Activated T-cell treated with anti-CD3 and anti-CD28 coated beads, Interleukin-2, amount 50 U/mL, for 24 hours (primary cell): ENCODE results near the gene BSX.
A peak's percentile ranks its signal among the peaks of the same experiment; 100 is the strongest.

Experiments used
- DNase-seq: peaks from one replicate; pipeline ENCODE4 v3.0.0-alpha.2; 2020
- H3K27ac Mint-ChIP-seq: 2 replicates; pipeline ENCODE4 v1.8.0; 2020; ENCODE audit warnings: mild to moderate bottlenecking, mixed read lengths
- H3K27me3 Mint-ChIP-seq: 2 replicates; pipeline ENCODE4 v1.8.0; 2020; ENCODE audit warnings: mixed read lengths
- H3K36me3 Mint-ChIP-seq: 2 replicates; pipeline ENCODE4 v1.8.0; 2020; ENCODE audit warnings: low read depth, mixed read lengths
- H3K4me1 Mint-ChIP-seq: 2 replicates; pipeline ENCODE4 v1.8.0; 2020; ENCODE audit warnings: low read depth, mixed read lengths
- H3K4me3 Mint-ChIP-seq: 2 replicates; pipeline ENCODE4 v1.8.0; 2020; ENCODE audit warnings: mild to moderate bottlenecking, moderate library complexity, mixed read lengths
- H3K9me3 Mint-ChIP-seq: 2 replicates; pipeline ENCODE4 v1.8.0; 2020; ENCODE audit warnings: mixed read lengths

BSX gene

GRCh38 chr11:122981388-122982264 lies at the start of gene BSX:
Gene BSX, minus strand, starts transcription at chr11:122981834. Its CDS starts 163 bp downstream, at chr11:122981671.
- H3K4me1 Mint-ChIP-seq = peaks cover 38% of the 10 kb centered on the region
- H3K27ac Mint-ChIP-seq = no peak within 1 kb of the TSS
- H3K27me3 Mint-ChIP-seq = peaks cover 95% of the 10 kb centered on the region
- H3K36me3 Mint-ChIP-seq = peaks cover 1% of the 10 kb centered on the region
- H3K9me3 Mint-ChIP-seq = no peaks in the 10 kb centered on the region
- DNase-seq = peak; percentile 73
- H3K4me3 Mint-ChIP-seq = no peak within 1 kb of the TSS

DNA sequence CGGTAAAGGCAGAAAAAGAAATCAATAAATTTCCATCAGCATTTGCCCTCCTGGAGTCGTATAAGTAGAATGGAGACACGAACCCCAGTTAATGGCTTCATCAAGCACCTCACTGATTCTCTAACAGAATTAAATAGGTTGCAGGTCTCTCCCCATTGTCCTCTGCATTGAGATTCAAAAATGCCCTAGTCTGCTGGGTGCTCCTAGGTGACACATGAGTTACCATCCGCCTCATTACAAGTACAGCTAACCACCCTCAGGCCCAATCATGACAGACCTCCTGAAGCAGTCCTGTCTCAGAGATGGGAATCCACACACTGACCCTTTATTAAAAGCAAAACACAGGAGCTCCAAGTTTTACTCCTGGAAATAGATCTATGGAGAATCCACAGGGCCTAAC lies 48.9 kb upstream of the BSX start:
- Mint-ChIP-seq H3K27ac (no peak overlapping the region), H3K4me1 (no peaks in the 10 kb centered on the region), H3K4me3 (no peak overlapping the region), H3K36me3 (no peaks in the 10 kb centered on the region), H3K27me3 (no peaks in the 10 kb centered on the region), H3K9me3 (no peaks in the 10 kb centered on the region)
- DNase-seq = no peak

GRCh38 chr11:123020968-123021367 lies 39.3 kb upstream of the BSX start:
- no peak overlapping the region for H3K4me3 Mint-ChIP-seq
- peaks cover 7% of the 10 kb centered on the region for H3K4me1 Mint-ChIP-seq
- H3K9me3 Mint-ChIP-seq = no peaks in the 10 kb centered on the region
- no peak overlapping the region for H3K27ac Mint-ChIP-seq
- peak; percentile 35 for DNase-seq
- H3K36me3 Mint-ChIP-seq = no peaks in the 10 kb centered on the region
- H3K27me3 Mint-ChIP-seq = peaks cover 7% of the 10 kb centered on the region

GRCh38 chr11:123018702-123019101 lies 37.1 kb upstream of the BSX start:
- Mint-ChIP-seq H3K4me3 (no peak overlapping the region), H3K9me3 (no peaks in the 10 kb centered on the region), H3K27me3 (peaks cover 9% of the 10 kb centered on the region), H3K4me1 (peaks cover 7% of the 10 kb centered on the region), H3K27ac (no peak overlapping the region), H3K36me3 (no peaks in the 10 kb centered on the region)
- DNase-seq = no peak

DNA sequence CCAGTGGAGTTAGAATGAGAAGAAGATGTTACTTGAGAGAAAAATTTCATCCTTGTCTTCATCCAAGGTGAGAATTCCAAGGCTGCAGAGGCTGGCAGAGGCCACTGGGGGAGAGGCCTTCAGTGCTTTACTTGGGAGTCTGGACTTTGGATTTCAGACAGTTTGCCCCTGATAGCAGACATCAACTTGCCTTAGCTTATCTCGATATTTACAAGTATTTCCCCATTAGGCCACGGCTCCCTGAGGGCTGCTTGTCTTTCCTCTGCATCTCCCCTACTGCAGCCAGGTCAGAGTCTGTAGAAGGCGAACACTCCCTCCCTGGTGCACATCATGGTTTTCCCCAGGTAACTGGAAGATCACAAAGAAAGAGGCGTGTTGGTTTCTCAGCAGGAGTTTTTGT lies 29.9 kb upstream of the BSX start:
- no peak for DNase-seq
- Mint-ChIP-seq H3K4me3 (no peak overlapping the region), H3K36me3 (no peaks in the 10 kb centered on the region), H3K9me3 (no peaks in the 10 kb centered on the region), H3K4me1 (no peaks in the 10 kb centered on the region), H3K27ac (no peak overlapping the region), H3K27me3 (peaks cover 9% of the 10 kb centered on the region)

GRCh38 chr11:123006860-123007542 lies 25.4 kb upstream of the BSX start:
- no peak overlapping the region for H3K27ac Mint-ChIP-seq
- H3K27me3 Mint-ChIP-seq = peaks cover 7% of the 10 kb centered on the region
- no peak for DNase-seq
- H3K9me3 Mint-ChIP-seq = no peaks in the 10 kb centered on the region
- H3K4me3 Mint-ChIP-seq = no peak overlapping the region
- no peaks in the 10 kb centered on the region for H3K36me3 Mint-ChIP-seq
- no peaks in the 10 kb centered on the region for H3K4me1 Mint-ChIP-seq

GRCh38 chr11:123000721-123001120 lies 19.1 kb upstream of the BSX start:
- Mint-ChIP-seq H3K27ac (no peak overlapping the region), H3K36me3 (no peaks in the 10 kb centered on the region), H3K27me3 (peaks cover 24% of the 10 kb centered on the region), H3K4me3 (no peak overlapping the region), H3K9me3 (no peaks in the 10 kb centered on the region), H3K4me1 (no peaks in the 10 kb centered on the region)
- no peak for DNase-seq

GRCh38 chr11:122998727-122999366 lies 17.2 kb upstream of the BSX start:
- H3K9me3 Mint-ChIP-seq = no peaks in the 10 kb centered on the region
- no peak overlapping the region for H3K4me3 Mint-ChIP-seq
- H3K27me3 Mint-ChIP-seq = peaks cover 37% of the 10 kb centered on the region
- H3K27ac Mint-ChIP-seq = no peak overlapping the region
- no peaks in the 10 kb centered on the region for H3K4me1 Mint-ChIP-seq
- no peak for DNase-seq
- no peaks in the 10 kb centered on the region for H3K36me3 Mint-ChIP-seq

DNA sequence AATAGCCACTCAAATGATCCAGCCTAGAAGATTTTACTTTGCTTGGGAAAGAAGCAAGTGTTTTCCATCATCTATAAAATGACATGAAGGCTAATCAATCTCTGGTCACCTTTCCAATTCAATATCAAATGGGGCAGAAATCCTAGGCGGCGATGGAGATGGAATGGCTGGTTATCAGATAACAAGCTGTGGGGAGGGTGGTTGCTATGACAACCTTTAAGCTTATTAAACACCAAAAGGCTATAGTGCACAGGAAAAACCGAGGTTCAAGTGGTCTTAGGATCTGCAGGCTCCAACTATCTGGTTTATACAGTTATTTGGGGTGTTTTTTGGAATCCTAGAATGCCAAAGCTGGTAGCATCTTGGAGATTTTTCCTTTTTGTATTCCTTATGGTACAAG lies 13.9 kb upstream of the BSX start:
- H3K27ac Mint-ChIP-seq = no peak overlapping the region
- no peak for DNase-seq
- no peaks in the 10 kb centered on the region for H3K36me3 Mint-ChIP-seq
- no peak overlapping the region for H3K4me3 Mint-ChIP-seq
- H3K27me3 Mint-ChIP-seq = peaks cover 56% of the 10 kb centered on the region
- H3K4me1 Mint-ChIP-seq = no peaks in the 10 kb centered on the region
- H3K9me3 Mint-ChIP-seq = no peaks in the 10 kb centered on the region

- peak; percentile 42 for DNase-seq
- Mint-ChIP-seq H3K36me3 (peaks cover 1% of the 10 kb centered on the region), H3K4me1 (peaks cover 19% of the 10 kb centered on the region), H3K4me3 (peak overlapping the region; percentile 84), H3K9me3 (no peaks in the 10 kb centered on the region), H3K27me3 (peaks cover 81% of the 10 kb centered on the region), H3K27ac (no peak overlapping the region)
These were observed 2.8 kb upstream of the BSX start for GRCh38 chr11:122984186-122985011.

DNA sequence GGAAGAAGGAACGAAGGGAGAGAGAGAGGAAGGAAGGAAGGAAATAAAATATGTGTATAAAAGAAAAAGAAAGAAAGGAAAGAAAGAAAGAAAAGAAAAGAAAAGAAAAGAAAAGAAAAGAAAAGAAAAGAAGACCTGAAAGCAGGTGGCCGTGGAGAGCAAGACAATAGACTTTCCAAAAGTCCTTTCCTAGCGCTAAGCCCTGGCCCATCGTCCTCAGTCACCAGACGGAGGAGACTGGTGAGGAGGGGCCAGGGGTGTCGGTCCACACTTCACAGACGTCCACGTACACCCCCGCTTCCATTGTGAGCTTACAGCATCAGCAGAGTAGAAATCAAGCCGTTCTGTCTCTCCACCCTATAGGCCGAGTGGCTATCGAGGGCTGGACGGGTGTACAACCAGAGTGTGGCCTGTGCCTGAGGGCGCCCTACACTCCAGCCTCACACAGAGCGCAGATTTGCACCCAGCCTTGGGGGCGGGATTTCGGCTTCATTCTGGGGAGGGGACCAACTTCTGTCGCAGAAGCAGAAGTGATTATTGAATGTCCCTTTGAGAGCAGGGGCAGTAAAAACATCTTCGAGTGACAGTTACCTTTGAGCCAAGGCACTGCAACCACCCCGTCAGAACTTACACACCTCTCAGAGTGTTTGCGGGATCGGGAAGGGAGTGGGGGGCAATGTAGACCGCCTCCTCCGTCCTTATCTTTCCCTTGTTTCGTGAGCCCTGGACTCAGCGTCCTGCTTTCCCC lies 2.0 kb upstream of the BSX start:
- H3K36me3 Mint-ChIP-seq = peaks cover 1% of the 10 kb centered on the region
- no peak overlapping the region for H3K27ac Mint-ChIP-seq
- peaks cover 87% of the 10 kb centered on the region for H3K27me3 Mint-ChIP-seq
- DNase-seq = no peak
- no peaks in the 10 kb centered on the region for H3K9me3 Mint-ChIP-seq
- peak overlapping the region; percentile 84 for H3K4me3 Mint-ChIP-seq
- H3K4me1 Mint-ChIP-seq = peaks cover 24% of the 10 kb centered on the region

DNA sequence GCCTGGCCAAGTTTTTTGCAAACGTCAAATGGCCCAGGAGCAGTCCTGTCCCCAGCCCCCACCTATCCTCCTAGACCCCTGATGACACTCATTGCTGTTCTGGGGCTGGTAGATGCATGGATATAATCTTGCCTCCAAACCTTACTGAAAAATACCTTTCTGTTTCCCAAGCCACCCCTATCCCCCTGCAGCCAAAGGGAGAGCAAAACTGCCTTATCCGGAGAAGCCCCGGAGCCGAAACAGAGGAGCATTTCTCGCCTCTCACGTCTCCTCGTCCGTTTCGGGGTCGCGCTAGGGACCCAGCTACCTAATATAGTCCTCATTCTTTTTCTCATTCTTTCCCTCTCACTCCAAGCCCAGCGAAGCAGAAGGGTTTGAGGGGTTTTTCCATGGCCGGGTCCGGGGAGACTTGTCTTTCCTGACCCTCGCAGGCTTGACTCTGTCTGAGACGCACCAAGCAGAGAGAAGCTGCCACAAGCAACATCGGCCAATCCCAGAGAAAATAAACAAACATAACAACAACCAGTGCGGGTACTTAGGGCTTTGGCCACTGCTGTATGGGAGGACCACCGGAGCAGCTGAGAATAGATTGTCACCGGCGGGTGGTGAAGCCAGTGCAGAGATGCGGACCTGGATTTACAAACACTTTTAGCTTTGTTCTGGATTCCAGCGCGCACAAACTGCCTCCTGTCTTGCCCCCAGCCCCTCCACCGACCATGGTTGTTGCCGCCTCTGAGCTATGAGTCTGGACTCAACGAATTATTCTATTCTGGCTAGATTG lies 1.6 kb downstream of the BSX start:
- Mint-ChIP-seq H3K4me1 (peaks cover 42% of the 10 kb centered on the region), H3K27ac (peak overlapping the region; percentile 35), H3K9me3 (no peaks in the 10 kb centered on the region), H3K36me3 (peaks cover 1% of the 10 kb centered on the region), H3K4me3 (no peak overlapping the region), H3K27me3 (peaks cover 95% of the 10 kb centered on the region)
- no peak for DNase-seq
